ENCODE results near the gene SETD2. TPM values are rescaled to one million over a fixed set of nuclear protein-coding genes. Genes with fewer than 3 reads are reported as not detected.

SETD2 gene
- total and polyA plus RNA-seq, 2 donors (not counting 1 experiment from before 2014, with no cell fraction given): 22.6 to 91.4 TPM

DNA sequence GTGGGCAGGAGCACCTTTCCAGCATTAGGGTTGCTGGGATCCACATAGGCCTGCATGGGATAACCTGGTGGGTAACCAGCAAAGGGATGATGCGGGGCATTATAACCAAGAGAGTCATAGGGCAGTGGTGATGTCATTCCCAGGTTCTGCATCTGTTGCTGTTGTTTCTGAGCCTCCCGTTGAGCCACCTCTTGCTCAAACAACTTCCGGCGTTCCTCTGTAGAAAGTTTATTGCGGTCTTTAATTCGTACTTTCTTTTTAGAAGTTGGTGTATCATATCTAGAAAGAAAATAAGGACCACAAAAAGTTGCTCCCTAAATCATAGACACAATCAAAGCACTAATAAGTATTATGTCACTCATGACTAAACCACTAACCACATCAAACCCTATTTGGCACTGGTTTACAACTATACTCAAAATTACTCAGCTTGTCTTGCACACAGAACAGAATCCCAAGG is 106.7 kb downstream of the SETD2 start:
- TF ChIP-seq, protein P1, sequence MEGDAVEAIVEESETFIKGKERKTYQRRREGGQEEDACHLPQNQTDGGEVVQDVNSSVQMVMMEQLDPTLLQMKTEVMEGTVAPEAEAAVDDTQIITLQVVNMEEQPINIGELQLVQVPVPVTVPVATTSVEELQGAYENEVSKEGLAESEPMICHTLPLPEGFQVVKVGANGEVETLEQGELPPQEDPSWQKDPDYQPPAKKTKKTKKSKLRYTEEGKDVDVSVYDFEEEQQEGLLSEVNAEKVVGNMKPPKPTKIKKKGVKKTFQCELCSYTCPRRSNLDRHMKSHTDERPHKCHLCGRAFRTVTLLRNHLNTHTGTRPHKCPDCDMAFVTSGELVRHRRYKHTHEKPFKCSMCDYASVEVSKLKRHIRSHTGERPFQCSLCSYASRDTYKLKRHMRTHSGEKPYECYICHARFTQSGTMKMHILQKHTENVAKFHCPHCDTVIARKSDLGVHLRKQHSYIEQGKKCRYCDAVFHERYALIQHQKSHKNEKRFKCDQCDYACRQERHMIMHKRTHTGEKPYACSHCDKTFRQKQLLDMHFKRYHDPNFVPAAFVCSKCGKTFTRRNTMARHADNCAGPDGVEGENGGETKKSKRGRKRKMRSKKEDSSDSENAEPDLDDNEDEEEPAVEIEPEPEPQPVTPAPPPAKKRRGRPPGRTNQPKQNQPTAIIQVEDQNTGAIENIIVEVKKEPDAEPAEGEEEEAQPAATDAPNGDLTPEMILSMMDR (IDR thresholded peaks at IDR 0.05): no peak
- intact Hi-C loops (cut with micrococcal nuclease): no loop called here
- Mint-ChIP-seq H3K27me3 (no peaks in the 10 kb centered on the region), H3K9me3 (ENCODE audit: insufficient read depth) (no peaks in the 10 kb centered on the region), H3K4me1 (peaks cover 6% of the 10 kb centered on the region), H3K4me3 (no peak overlapping the region), H3K27ac (no peak overlapping the region)
- Histone ChIP-seq H3K36me3 (replicated peaks in 1 of 2; ENCODE audit: control extremely low read depth in 1 of 2, control insufficient read depth in 1 of 2, extremely low read depth in 1 of 2, insufficient read depth in 2 of 2, low read length in 1 of 2) (peaks cover 16 to 66% of the 10 kb centered on the region in 2 experiments), H3K27me3 (replicated peaks in 1 of 4; ENCODE audit: control extremely low read depth in 1 of 4, control insufficient read depth in 3 of 4, insufficient read depth in 4 of 4, low read length in 3 of 4) (no peaks in the 10 kb centered on the region), H4K20me1 (ENCODE audit: control insufficient read depth, insufficient read depth, low read length, poor library complexity, severe bottlenecking) (peaks cover 10% of the 10 kb centered on the region), H3K27ac (ENCODE audit: low read length in 2 of 2) (no peak overlapping the region), H3K9ac (ENCODE audit: low read length) (no peak overlapping the region), H3K4me1 (ENCODE audit: control insufficient read depth in 2 of 2, insufficient read depth in 2 of 2, low read length in 2 of 2) (no peaks in the 10 kb centered on the region), H3K4me2 (replicated peaks; ENCODE audit: low read depth, low read length, poor library complexity, severe bottlenecking) (no peak overlapping the region), H2AFZ (ENCODE audit: insufficient read depth, low read depth, low read length, poor library complexity, severe bottlenecking) (no peak overlapping the region), H3K4me3 (ENCODE audit: control extremely low read depth in 1 of 5, extremely low read depth in 1 of 5, insufficient read depth in 1 of 5, low read depth in 2 of 5, low read length in 4 of 5) (no peak overlapping the region), H3K79me2 (ENCODE audit: control insufficient read depth, insufficient read depth, low read length) (peaks cover 30% of the 10 kb centered on the region), H3K9me3 (ENCODE audit: control extremely low read depth in 1 of 3, control insufficient read depth in 2 of 3, insufficient read depth in 1 of 3, low read length in 2 of 3) (no peaks in the 10 kb centered on the region)
- WGBS (ENCODE audit: insufficient coverage): 100% methylated on average over 2 of the region's 6 CpGs
- ChIA-PET CTCF (no interaction called here), POLR2A (no interaction called here)
- ATAC-seq (ENCODE audit: low read depth): no peak
- no peak for DNase-seq

DNA sequence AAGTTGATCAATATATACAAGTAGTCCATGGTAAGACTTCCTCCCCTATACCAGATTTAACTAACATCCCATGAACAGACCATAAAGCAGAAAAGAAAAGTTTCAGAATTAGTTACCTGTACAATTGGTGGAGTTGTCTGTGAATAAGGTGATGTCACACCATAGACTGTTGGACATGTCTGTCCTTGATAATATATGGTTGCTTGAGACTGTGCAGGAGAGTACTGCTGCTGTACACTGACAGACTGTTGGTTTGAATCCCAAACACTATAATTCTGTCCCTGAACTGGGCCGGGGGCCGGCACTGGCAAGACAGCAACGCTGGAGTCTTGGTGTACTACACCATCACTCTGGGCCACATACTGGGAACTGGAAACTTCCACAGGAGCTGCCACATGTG is 107.2 kb downstream of the SETD2 start:
- ATAC-seq (ENCODE audit: low read depth) (no peak), DNase-seq (no peak)
- ChIA-PET CTCF (no interaction called here), POLR2A (no interaction called here)
- H3K79me2 ChIP-seq (ENCODE audit: control insufficient read depth, insufficient read depth, low read length): peaks cover 33% of the 10 kb centered on the region
- H3K9ac ChIP-seq (ENCODE audit: low read length): no peak overlapping the region
- no peak overlapping the region for H3K4me3 ChIP-seq (ENCODE audit: control extremely low read depth in 1 of 5, extremely low read depth in 1 of 5, insufficient read depth in 1 of 5, low read depth in 2 of 5, low read length in 4 of 5)
- peaks cover 14 to 67% of the 10 kb centered on the region in 2 experiments for H3K36me3 ChIP-seq (replicated peaks in 1 of 2; ENCODE audit: control extremely low read depth in 1 of 2, control insufficient read depth in 1 of 2, extremely low read depth in 1 of 2, insufficient read depth in 2 of 2, low read length in 1 of 2)
- no peaks in the 10 kb centered on the region for H3K4me1 ChIP-seq (ENCODE audit: control insufficient read depth in 2 of 2, insufficient read depth in 2 of 2, low read length in 2 of 2)
- Mint-ChIP-seq H3K4me3 (no peak overlapping the region), H3K4me1 (peaks cover 6% of the 10 kb centered on the region), H3K27me3 (no peaks in the 10 kb centered on the region), H3K9me3 (ENCODE audit: insufficient read depth) (no peaks in the 10 kb centered on the region), H3K27ac (no peak overlapping the region)
- H3K27ac ChIP-seq (ENCODE audit: low read length in 2 of 2): no peak overlapping the region
- TF ChIP-seq, protein P1 (IDR thresholded peaks at IDR 0.05): no peak
- TF ChIP-seq EZH2 (IDR thresholded peaks at IDR 0.05; ENCODE audit: borderline replicate concordance, insufficient read depth, low read depth, low read length, poor library complexity, severe bottlenecking): no peak
- intact Hi-C loops (cut with micrococcal nuclease): no loop called here
- H3K27me3 ChIP-seq (replicated peaks in 1 of 4; ENCODE audit: control extremely low read depth in 1 of 4, control insufficient read depth in 3 of 4, insufficient read depth in 4 of 4, low read length in 3 of 4): no peaks in the 10 kb centered on the region
- no peaks in the 10 kb centered on the region for H3K9me3 ChIP-seq (ENCODE audit: control extremely low read depth in 1 of 3, control insufficient read depth in 2 of 3, insufficient read depth in 1 of 3, low read length in 2 of 3)
- peaks cover 10% of the 10 kb centered on the region for H4K20me1 ChIP-seq (ENCODE audit: control insufficient read depth, insufficient read depth, low read length, poor library complexity, severe bottlenecking)
- no peak overlapping the region for H2AFZ ChIP-seq (ENCODE audit: insufficient read depth, low read depth, low read length, poor library complexity, severe bottlenecking)
- WGBS (ENCODE audit: insufficient coverage): 100% methylated on average over 2 of the region's 3 CpGs
- no peak overlapping the region for H3K4me2 ChIP-seq (replicated peaks; ENCODE audit: low read depth, low read length, poor library complexity, severe bottlenecking)

All from B cell (primary cell).